GM19035 (cell line): ENCODE data around the gene CATSPER2.
"Not testable (repeated sequence)": the region's sequence is repeated elsewhere in the genome, so short reads cannot be mapped to it uniquely, and the experiment has no call there.

ENCODE experiments used
- ATAC-seq: cut with Tn5 transposase; IDR thresholded peaks from one replicate; pipeline ENCODE4 v1.9.1; 2021; ENCODE audit not compliant: unreplicated experiment

Gene CATSPER2

GRCh38 chr15:43593328-43594190, 55.1 kb downstream of the CATSPER2 start, which contains the start of gene CKMT1B:
Gene CKMT1B (plus strand): TSS chr15:43594027. CDS start chr15:43594219, 192 bp downstream.
- not testable (repeated sequence) for ATAC-seq

GRCh38 chr15:43592841-43593240, 55.8 kb downstream of the CATSPER2 start:
- not testable (repeated sequence) for ATAC-seq

GRCh38 chr15:43589778-43590466, 58.7 kb downstream of the CATSPER2 start, which contains the start of gene PPIP5K1:
Gene PPIP5K1 (minus strand): TSS chr15:43590208. CDS start chr15:43584504, 5,704 bp downstream.
- peak; percentile 99 for ATAC-seq
